T-cell (primary cell): ENCODE measurements around the gene JPH3. TPM values are rescaled to one million over a fixed set of nuclear protein-coding genes. Genes with fewer than 3 reads are reported as not detected.

ENCODE experiments used
- ATAC-seq, 4 experiments: fragments of 200-7000 bp in 3 of 4; fragments of 150-1000 bp in 1 of 4; cut with Tn5 transposase; replicated peaks in 1 of 4; 1 replicate in 3 of 4; 2 replicates in 1 of 4; pipeline ENCODE4 v1.10.0; 2021; ENCODE audit warnings: moderate library complexity in 3 of 4, mild to moderate bottlenecking in 2 of 4, moderate number of reproducible peaks in 1 of 4
- CTCF ChIA-PET, 2 donors: fragments of 300-600 bp; sonication (Branson Sonifier 250); formaldehyde crosslinking; loops; one replicate each; lab custom pipeline; 2022; ENCODE audit warnings: antibody characterized with exemption in 2 of 2; lab: Charles Lee
- POLR2A ChIA-PET, 2 donors: fragments of 300-600 bp; sonication (Branson Sonifier 250); formaldehyde crosslinking; loops; one replicate each; lab custom pipeline; 2022; ENCODE audit warnings: antibody characterized with exemption in 2 of 2; lab: Charles Lee
- DNase-seq, 35 experiments: peaks; one replicate each; pipeline versions ENCODE4 v3.0.0 to v3.0.0-alpha.2; 2013 to 2023
- H3K27ac ChIP-seq: one replicate; pipeline ENCODE4 v1.5.1; 2013; ENCODE audit warnings: low read length
- H3K27me3 ChIP-seq, 2 experiments: replicated peaks in 1 of 2; 1 replicate in 1 of 2; 2 replicates in 1 of 2; pipeline versions ENCODE4 v1.6.1 to v1.7.0; 2013; ENCODE audit warnings: low read length in 1 of 2, mixed read lengths in 1 of 2; ENCODE audit not compliant: control insufficient read depth in 2 of 2, insufficient read depth in 2 of 2; ENCODE audit errors: extremely low read depth in 1 of 2
- H3K36me3 ChIP-seq, 2 donors: 1 replicate in 1 of 2; 2 replicates in 1 of 2; pipeline versions ENCODE4 v1.6.1 to v1.7.0; 2013; ENCODE audit warnings: low read length in 1 of 2; ENCODE audit not compliant: control insufficient read depth in 2 of 2, insufficient read depth in 1 of 2; ENCODE audit errors: extremely low read depth in 1 of 2
- H3K4me1 ChIP-seq, 2 experiments: 1 replicate in 1 of 2; 2 replicates in 1 of 2; pipeline versions ENCODE4 v1.6.1 to v1.7.0; 2013; ENCODE audit warnings: low read length in 2 of 2, mixed read lengths in 1 of 2; ENCODE audit not compliant: insufficient read depth in 2 of 2, control insufficient read depth in 1 of 2; ENCODE audit errors: extremely low read depth in 1 of 2
- H3K4me3 ChIP-seq, 2 donors: 1 replicate in 1 of 2; 2 replicates in 1 of 2; pipeline versions ENCODE4 v1.5.1 to v1.7.0; 2013; ENCODE audit warnings: mild to moderate bottlenecking in 2 of 2, low read length in 1 of 2, moderate library complexity in 1 of 2; ENCODE audit not compliant: control insufficient read depth in 1 of 2; ENCODE audit errors: extremely low read depth in 1 of 2
- H3K9me3 ChIP-seq: 2 replicates; pipeline ENCODE4 v1.7.0; 2013
- H3K27ac Mint-ChIP-seq, 2 donors: one replicate each; pipeline ENCODE4 v1.8.0; 2020 to 2021; ENCODE audit warnings: mild to moderate bottlenecking in 2 of 2, mixed read lengths in 2 of 2
- H3K27me3 Mint-ChIP-seq, 2 donors: one replicate each; pipeline ENCODE4 v1.8.0; 2021 to 2022; ENCODE audit warnings: mixed read lengths in 2 of 2
- H3K36me3 Mint-ChIP-seq: one replicate; pipeline ENCODE4 v1.8.0; 2021; ENCODE audit warnings: mixed read lengths
- H3K4me1 Mint-ChIP-seq, 3 donors: one replicate each; pipeline ENCODE4 v1.8.0; 2020 to 2022; ENCODE audit warnings: mixed read lengths in 3 of 3, mild to moderate bottlenecking in 1 of 3
- H3K4me3 Mint-ChIP-seq, 3 donors: one replicate each; pipeline ENCODE4 v1.8.0; 2020 to 2022; ENCODE audit warnings: mild to moderate bottlenecking in 3 of 3, mixed read lengths in 3 of 3, moderate library complexity in 3 of 3
- H3K9me3 Mint-ChIP-seq, 3 donors: one replicate each; pipeline ENCODE4 v1.8.0; 2020 to 2022; ENCODE audit warnings: mixed read lengths in 3 of 3
- WGBS: methylation state at CpG from one replicate; pipeline ENCODE4 v1.1.5; 2013; ENCODE audit warnings: missing lambda C conversion rate; ENCODE audit not compliant: insufficient coverage; 5-methylcytosine and 5-hydroxymethylcytosine counted together
- total RNA-seq, 35 experiments: library from RNA in 6 of 35; stranded (reverse) in 6 of 35; fragments of 120-200 nt in 1 of 35; gene quantifications; one replicate each; pipeline versions ENCODE4 v1.2.1 to v1.2.4 and lab custom pipeline; 2013 to 2026

JPH3 gene
- total RNA-seq, 5 donors from 2014 or later (not counting 1 experiment from before 2014, with no cell fraction given) = not detected

GRCh38 chr16:87611456-87611855, 9.1 kb downstream of the JPH3 start:
- no peaks in the 10 kb centered on the region for H3K36me3 ChIP-seq
- no peak overlapping the region for H3K27ac ChIP-seq
- no peaks in the 10 kb centered on the region for H3K4me1 Mint-ChIP-seq
- DNase-seq = no peak
- ATAC-seq = no peak
- H3K9me3 ChIP-seq = no peaks in the 10 kb centered on the region
- WGBS = 88% methylated on average over 2 of the region's 6 CpGs
- ChIA-PET CTCF (no interaction called here), POLR2A (no interaction called here)
- peaks cover 19 to 24% of the 10 kb centered on the region in 2 donors for H3K27me3 Mint-ChIP-seq
- no peak overlapping the region for H3K4me3 ChIP-seq
- H3K27ac Mint-ChIP-seq = no peak overlapping the region
- no peaks in the 10 kb centered on the region for H3K4me1 ChIP-seq
- H3K9me3 Mint-ChIP-seq = no peaks in the 10 kb centered on the region
- H3K4me3 Mint-ChIP-seq = no peak overlapping the region
- peaks cover 4 to 38% of the 10 kb centered on the region in 2 experiments for H3K27me3 ChIP-seq
- H3K36me3 Mint-ChIP-seq = no peaks in the 10 kb centered on the region

- Histone ChIP-seq H3K4me3 (no peak overlapping the region), H3K4me1 (no peaks in the 10 kb centered on the region), H3K36me3 (no peaks in the 10 kb centered on the region), H3K9me3 (no peaks in the 10 kb centered on the region), H3K27me3 (peaks cover 4 to 33% of the 10 kb centered on the region in 2 experiments), H3K27ac (no peak overlapping the region)
- Mint-ChIP-seq H3K4me1 (no peaks in the 10 kb centered on the region), H3K27me3 (peaks cover 10 to 15% of the 10 kb centered on the region in 2 donors), H3K36me3 (no peaks in the 10 kb centered on the region), H3K4me3 (no peak overlapping the region), H3K27ac (no peak overlapping the region), H3K9me3 (no peaks in the 10 kb centered on the region)
- POLR2A ChIA-PET = interaction anchor here in 1 of 2 donors (0.7 kb wide), 1 partner anchor 57 kb away, joined by 3 read pairs; no protein-coding TSS in a partner anchor
- no peak for DNase-seq
- no peak for ATAC-seq
- WGBS = 91% methylated on average over 5 of the region's 10 CpGs
- CTCF ChIA-PET = no interaction called here
Observed at GRCh38 chr16:87613961-87614360, 11.7 kb downstream of the JPH3 start.

GRCh38 chr16:87615621-87616041, 13.3 kb downstream of the JPH3 start:
- Mint-ChIP-seq H3K36me3 (no peaks in the 10 kb centered on the region), H3K4me1 (no peaks in the 10 kb centered on the region), H3K27ac (no peak overlapping the region), H3K4me3 (no peak overlapping the region), H3K27me3 (peaks cover 9 to 22% of the 10 kb centered on the region in 2 donors), H3K9me3 (no peaks in the 10 kb centered on the region)
- WGBS = 83% methylated on average over 19 of the region's 19 CpGs
- no peak overlapping the region for H3K4me3 ChIP-seq
- no peak for DNase-seq
- ATAC-seq = no peak
- H3K27ac ChIP-seq = no peak overlapping the region
- H3K27me3 ChIP-seq = peaks cover 0 to 43% of the 10 kb centered on the region in 2 experiments
- H3K9me3 ChIP-seq = no peaks in the 10 kb centered on the region
- H3K4me1 ChIP-seq = no peaks in the 10 kb centered on the region
- ChIA-PET POLR2A (no interaction called here), CTCF (no interaction called here)
- H3K36me3 ChIP-seq = no peaks in the 10 kb centered on the region

GRCh38 chr16:87616556-87616955, 14.2 kb downstream of the JPH3 start:
- POLR2A ChIA-PET = interaction anchor here in 1 of 2 donors (0.7 kb wide), 1 partner anchor 1843 kb away, joined by 8 read pairs; no protein-coding TSS in a partner anchor
- CTCF ChIA-PET = no interaction called here
- DNase-seq (no peak), ATAC-seq (no peak)
- no peaks in the 10 kb centered on the region for H3K4me1 Mint-ChIP-seq
- Histone ChIP-seq H3K27ac (no peak overlapping the region), H3K4me1 (no peaks in the 10 kb centered on the region), H3K4me3 (no peak overlapping the region), H3K9me3 (no peaks in the 10 kb centered on the region), H3K36me3 (no peaks in the 10 kb centered on the region), H3K27me3 (peaks cover 0 to 37% of the 10 kb centered on the region in 2 experiments)
- WGBS = 80% methylated on average over 17 of the region's 17 CpGs
- H3K4me3 Mint-ChIP-seq = no peak overlapping the region
- H3K27ac Mint-ChIP-seq = no peak overlapping the region
- no peaks in the 10 kb centered on the region for H3K36me3 Mint-ChIP-seq
- no peaks in the 10 kb centered on the region for H3K9me3 Mint-ChIP-seq
- H3K27me3 Mint-ChIP-seq = peaks cover 6 to 26% of the 10 kb centered on the region in 2 donors

GRCh38 chr16:87618216-87618615, 15.9 kb downstream of the JPH3 start:
- Mint-ChIP-seq H3K27me3 (peaks cover 6 to 28% of the 10 kb centered on the region in 2 donors), H3K4me3 (no peak overlapping the region), H3K9me3 (no peaks in the 10 kb centered on the region), H3K4me1 (no peaks in the 10 kb centered on the region), H3K36me3 (no peaks in the 10 kb centered on the region), H3K27ac (no peak overlapping the region)
- ChIA-PET CTCF (no interaction called here), POLR2A (no interaction called here)
- 73% methylated on average over 12 of the region's 12 CpGs for WGBS
- H3K27me3 ChIP-seq = peaks cover 0 to 42% of the 10 kb centered on the region in 2 experiments
- no peak overlapping the region for H3K27ac ChIP-seq
- no peak overlapping the region for H3K4me3 ChIP-seq
- no peaks in the 10 kb centered on the region for H3K9me3 ChIP-seq
- no peak for ATAC-seq
- DNase-seq = no peak
- H3K36me3 ChIP-seq = no peaks in the 10 kb centered on the region
- H3K4me1 ChIP-seq = no peaks in the 10 kb centered on the region

- no peaks in the 10 kb centered on the region for H3K36me3 Mint-ChIP-seq
- Histone ChIP-seq H3K27me3 (peaks cover 0 to 42% of the 10 kb centered on the region in 2 experiments), H3K4me1 (no peaks in the 10 kb centered on the region), H3K27ac (no peak overlapping the region), H3K4me3 (no peak overlapping the region), H3K9me3 (no peaks in the 10 kb centered on the region), H3K36me3 (no peaks in the 10 kb centered on the region)
- no peaks in the 10 kb centered on the region for H3K4me1 Mint-ChIP-seq
- 64% methylated on average over 26 of the region's 26 CpGs for WGBS
- no peak overlapping the region for H3K27ac Mint-ChIP-seq
- no peaks in the 10 kb centered on the region for H3K9me3 Mint-ChIP-seq
- H3K4me3 Mint-ChIP-seq = no peak overlapping the region
- ChIA-PET POLR2A (no interaction called here), CTCF (no interaction called here)
- no peak for ATAC-seq
- H3K27me3 Mint-ChIP-seq = peaks cover 6 to 28% of the 10 kb centered on the region in 2 donors
- no peak for DNase-seq
Observed at GRCh38 chr16:87619360-87620200, 17.3 kb downstream of the JPH3 start.
